ENCODE data around the gene HACL1. TPM values are rescaled to one million over a fixed set of nuclear protein-coding genes. Genes with fewer than 3 reads are reported as not detected.
A peak's percentile ranks its signal among the peaks of the same experiment; 100 is the strongest.
"Not testable (repeated sequence)": the region's sequence is repeated elsewhere in the genome, so short reads cannot be mapped to it uniquely, and the experiment has no call there.

Gene HACL1
- total RNA-seq, 4 donors from 2014 or later = 22.5 to 50.1 (median 33.0) TPM

GRCh38 chr3:15623535-15624440 lies 22.4 kb upstream of the HACL1 start:
- Histone ChIP-seq H3K36me3 (no peaks in the 10 kb centered on the region), H3K9me3 (peaks cover 0 to 16% (median 3%) of the 10 kb centered on the region in 4 donors), H3K27me3 (no peaks in the 10 kb centered on the region), H3K4me3 (no peak overlapping the region), H3K4me1 (no peaks in the 10 kb centered on the region), H3K27ac (no peak overlapping the region)
- TF ChIP-seq, protein P1, sequence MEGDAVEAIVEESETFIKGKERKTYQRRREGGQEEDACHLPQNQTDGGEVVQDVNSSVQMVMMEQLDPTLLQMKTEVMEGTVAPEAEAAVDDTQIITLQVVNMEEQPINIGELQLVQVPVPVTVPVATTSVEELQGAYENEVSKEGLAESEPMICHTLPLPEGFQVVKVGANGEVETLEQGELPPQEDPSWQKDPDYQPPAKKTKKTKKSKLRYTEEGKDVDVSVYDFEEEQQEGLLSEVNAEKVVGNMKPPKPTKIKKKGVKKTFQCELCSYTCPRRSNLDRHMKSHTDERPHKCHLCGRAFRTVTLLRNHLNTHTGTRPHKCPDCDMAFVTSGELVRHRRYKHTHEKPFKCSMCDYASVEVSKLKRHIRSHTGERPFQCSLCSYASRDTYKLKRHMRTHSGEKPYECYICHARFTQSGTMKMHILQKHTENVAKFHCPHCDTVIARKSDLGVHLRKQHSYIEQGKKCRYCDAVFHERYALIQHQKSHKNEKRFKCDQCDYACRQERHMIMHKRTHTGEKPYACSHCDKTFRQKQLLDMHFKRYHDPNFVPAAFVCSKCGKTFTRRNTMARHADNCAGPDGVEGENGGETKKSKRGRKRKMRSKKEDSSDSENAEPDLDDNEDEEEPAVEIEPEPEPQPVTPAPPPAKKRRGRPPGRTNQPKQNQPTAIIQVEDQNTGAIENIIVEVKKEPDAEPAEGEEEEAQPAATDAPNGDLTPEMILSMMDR (IDR thresholded peaks at IDR 0.05) = no peak
- no peak for TF ChIP-seq POLR2A (IDR thresholded peaks at IDR 0.05)
- no peak for DNase-seq

- H3K4me3 ChIP-seq, H3K27me3 ChIP-seq, H3K4me1 ChIP-seq, H3K36me3 ChIP-seq: not testable (repeated sequence)
- H3K27ac ChIP-seq = peak overlapping the region in 2 of 4 donors; percentile 33 to 39
- H3K9me3 ChIP-seq = peaks cover 0 to 16% (median 3%) of the 10 kb centered on the region in 4 donors
- peak in 1 of 3 donors; percentile 54 for DNase-seq
Measured at GRCh38 chr3:15619659-15620464, 18.5 kb upstream of the HACL1 start.

GRCh38 chr3:15616053-15616452 lies 14.7 kb upstream of the HACL1 start:
- Histone ChIP-seq H3K27ac (no peak overlapping the region), H3K36me3 (no peaks in the 10 kb centered on the region), H3K4me3 (no peak overlapping the region), H3K9me3 (peaks cover 0 to 15% (median 3%) of the 10 kb centered on the region in 4 donors), H3K4me1 (no peaks in the 10 kb centered on the region), H3K27me3 (no peaks in the 10 kb centered on the region)
- DNase-seq = no peak
- no peak for TF ChIP-seq POLR2A (IDR thresholded peaks at IDR 0.05)
- TF ChIP-seq, protein P1 (IDR thresholded peaks at IDR 0.05) = no peak

DNA sequence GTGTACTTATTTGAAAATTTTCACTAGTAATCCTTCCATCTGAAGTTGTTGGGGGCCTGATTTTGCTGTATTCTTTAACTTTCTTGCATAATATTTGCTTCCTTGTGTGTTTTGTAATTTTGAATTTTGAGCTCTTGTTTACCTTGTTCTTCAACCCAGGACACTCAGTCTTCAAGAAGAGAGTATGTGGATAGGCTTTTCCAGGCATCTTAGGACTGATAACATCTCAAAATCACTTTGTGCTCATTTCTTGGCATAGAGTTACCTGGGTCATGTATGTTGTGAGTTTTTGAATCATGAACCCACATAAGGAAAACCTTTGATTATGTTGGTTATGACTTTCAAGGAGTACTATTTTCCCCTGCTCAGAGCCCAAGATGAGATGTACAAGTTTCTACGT lies 13.6 kb upstream of the HACL1 start:
- no peak for TF ChIP-seq POLR2A (IDR thresholded peaks at IDR 0.05)
- TF ChIP-seq, protein P1 (IDR thresholded peaks at IDR 0.05) = no peak
- no peaks in the 10 kb centered on the region for H3K27me3 ChIP-seq
- no peak for DNase-seq
- H3K4me1 ChIP-seq = no peaks in the 10 kb centered on the region
- H3K9me3 ChIP-seq = peaks cover 0 to 4% (median 1%) of the 10 kb centered on the region in 4 donors
- H3K27ac ChIP-seq = no peak overlapping the region
- H3K36me3 ChIP-seq = no peaks in the 10 kb centered on the region
- H3K4me3 ChIP-seq = no peak overlapping the region

DNA sequence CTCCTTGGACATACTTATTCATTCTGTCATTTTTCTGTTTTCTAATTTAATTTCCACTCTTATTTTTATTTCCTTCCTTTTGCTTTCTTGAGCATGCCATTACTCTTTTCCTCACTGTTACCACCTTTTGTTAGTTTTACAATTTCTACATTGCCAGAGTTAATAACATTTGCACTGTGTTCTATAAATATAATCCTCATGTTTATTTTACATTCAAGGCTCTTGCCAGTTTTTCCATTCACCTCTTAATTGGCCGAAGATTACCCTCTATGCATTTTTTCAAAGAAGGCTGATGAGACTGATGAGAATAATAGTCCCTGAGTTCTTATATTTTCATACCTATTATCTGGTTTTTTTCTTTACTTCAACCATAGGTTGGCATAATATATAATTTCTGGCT lies 10.6 kb upstream of the HACL1 start:
- H3K27ac ChIP-seq = no peak overlapping the region
- H3K36me3 ChIP-seq = no peaks in the 10 kb centered on the region
- no peaks in the 10 kb centered on the region for H3K27me3 ChIP-seq
- H3K9me3 ChIP-seq = no peaks in the 10 kb centered on the region
- TF ChIP-seq, protein P1 (IDR thresholded peaks at IDR 0.05) = no peak
- no peak for TF ChIP-seq POLR2A (IDR thresholded peaks at IDR 0.05)
- peaks cover 0 to 12% (median 0%) of the 10 kb centered on the region in 4 donors for H3K4me1 ChIP-seq
- no peak for DNase-seq
- no peak overlapping the region for H3K4me3 ChIP-seq

GRCh38 chr3:15611018-15611417 lies 9.6 kb upstream of the HACL1 start:
- no peaks in the 10 kb centered on the region for H3K9me3 ChIP-seq
- no peak for DNase-seq
- TF ChIP-seq, protein P1 (IDR thresholded peaks at IDR 0.05) = no peak
- TF ChIP-seq POLR2A (IDR thresholded peaks at IDR 0.05) = no peak
- H3K4me3 ChIP-seq = no peak overlapping the region
- peaks cover 0 to 14% (median 0%) of the 10 kb centered on the region in 4 donors for H3K4me1 ChIP-seq
- no peaks in the 10 kb centered on the region for H3K36me3 ChIP-seq
- H3K27me3 ChIP-seq = no peaks in the 10 kb centered on the region
- peak overlapping the region in 1 of 4 donors; percentile 6 for H3K27ac ChIP-seq
